NCI-H510A (cell line): ENCODE measurements around the gene EXOSC6.
"Not testable (repeated sequence)": the region's sequence is repeated elsewhere in the genome, so short reads cannot be mapped to it uniquely, and the experiment has no call there.

Source experiments
- DNase-seq: peaks from one replicate; lab custom pipeline; 2025; lab: John Stamatoyannopoulos, UW

The EXOSC6 gene

GRCh38 chr16:70254180-70254964 is 2.6 kb upstream of the EXOSC6 start:
- DNase-seq, result no peak

GRCh38 chr16:70253291-70254106 is 1.8 kb upstream of the EXOSC6 start:
- DNase-seq, result no peak

DNA sequence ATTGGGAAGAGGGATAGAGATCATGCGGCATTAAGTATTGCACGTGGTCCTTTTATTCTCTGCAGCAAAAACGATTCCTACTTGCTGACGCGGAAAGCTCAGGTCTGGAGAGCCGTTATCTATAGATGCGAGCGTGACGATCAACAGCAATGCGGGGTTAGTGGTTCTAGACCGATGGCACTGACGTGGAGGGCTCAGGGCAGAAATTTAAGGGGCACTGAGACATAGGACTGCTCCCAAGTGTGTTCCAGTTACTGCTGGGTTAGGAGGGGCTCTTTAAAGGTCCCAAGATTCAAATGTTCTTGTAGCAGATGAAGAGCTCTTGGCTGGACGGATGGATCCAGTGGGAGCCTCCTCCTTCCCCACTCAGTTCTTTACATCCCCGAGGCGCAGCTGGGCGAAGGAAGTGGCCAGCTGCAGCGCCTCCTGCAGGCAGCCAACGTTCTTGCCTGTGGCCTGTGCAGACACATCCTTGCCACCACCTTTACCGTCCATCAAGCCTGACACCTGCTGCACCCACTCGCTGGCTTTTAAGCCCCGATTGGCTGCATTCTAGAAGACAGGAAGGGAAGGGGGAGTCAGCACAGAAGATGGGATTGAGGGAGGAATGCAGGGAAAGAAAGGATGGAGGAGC is 732 bp upstream of the EXOSC6 start:
- DNase-seq, result no peak

DNA sequence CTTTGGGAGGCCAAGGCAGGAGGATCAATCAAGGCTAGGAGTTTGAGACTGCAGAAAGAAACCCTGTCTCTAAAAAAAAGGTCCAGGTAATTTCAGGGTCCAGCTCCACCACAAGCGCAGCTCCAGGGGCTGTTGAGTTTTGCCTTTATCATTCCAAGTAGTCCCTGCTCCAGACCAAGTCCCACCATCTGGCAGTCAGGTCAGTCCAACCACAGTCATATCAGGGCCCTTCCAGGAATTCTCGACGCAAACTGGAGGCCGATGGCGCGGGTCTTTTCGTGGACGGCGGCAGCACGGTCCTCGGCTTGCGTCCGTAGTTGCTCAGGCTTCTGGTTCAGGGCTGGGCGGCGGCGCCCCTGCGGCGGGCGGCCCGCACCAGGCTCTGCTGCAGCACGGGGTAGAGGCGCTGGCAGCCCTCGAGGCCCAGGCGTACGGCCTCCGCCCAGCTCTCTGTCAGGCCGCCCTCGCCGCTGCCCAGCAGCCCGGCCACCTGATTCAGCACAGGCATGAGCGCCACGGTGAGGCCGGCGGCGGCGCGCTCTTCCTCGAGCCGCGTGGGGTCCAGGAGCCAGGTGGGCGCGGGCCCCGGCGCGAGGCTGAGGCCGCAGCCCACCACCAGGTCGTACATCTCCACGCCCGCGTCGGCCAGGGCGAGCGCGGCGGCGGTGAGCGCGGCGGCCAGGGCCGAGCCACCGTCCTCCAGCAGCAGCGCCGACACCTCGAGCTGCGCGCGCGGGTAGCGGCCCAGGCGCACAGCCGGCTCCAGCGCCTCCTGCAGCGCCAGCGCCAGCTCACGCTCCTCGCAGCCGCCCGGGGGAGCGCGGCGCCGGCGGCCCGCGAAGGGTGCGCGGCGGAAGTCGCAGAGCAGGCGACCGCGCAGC is 752 bp downstream of the EXOSC6 start:
- DNase-seq, result no peak

DNA sequence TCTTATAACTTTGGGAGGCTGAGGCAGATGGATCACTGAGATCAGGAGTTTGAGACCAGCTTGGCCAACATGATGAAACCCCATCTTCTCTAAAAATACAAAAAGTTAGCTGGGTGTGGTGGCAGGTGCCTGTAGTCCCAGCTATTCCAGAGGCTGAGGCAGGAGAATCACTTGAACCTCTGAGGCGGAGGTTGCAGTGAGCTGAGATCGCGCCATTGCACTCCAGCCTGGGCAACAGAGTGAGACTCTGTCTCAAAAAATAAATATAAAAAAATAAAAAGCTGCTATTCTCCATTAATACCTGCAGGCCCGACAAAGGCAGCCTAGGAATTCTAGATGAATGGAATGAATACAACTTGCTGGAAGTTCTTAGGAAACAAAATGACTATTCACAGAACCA is 2.0 kb downstream of the EXOSC6 start:
- DNase-seq, result not testable (repeated sequence)

DNA sequence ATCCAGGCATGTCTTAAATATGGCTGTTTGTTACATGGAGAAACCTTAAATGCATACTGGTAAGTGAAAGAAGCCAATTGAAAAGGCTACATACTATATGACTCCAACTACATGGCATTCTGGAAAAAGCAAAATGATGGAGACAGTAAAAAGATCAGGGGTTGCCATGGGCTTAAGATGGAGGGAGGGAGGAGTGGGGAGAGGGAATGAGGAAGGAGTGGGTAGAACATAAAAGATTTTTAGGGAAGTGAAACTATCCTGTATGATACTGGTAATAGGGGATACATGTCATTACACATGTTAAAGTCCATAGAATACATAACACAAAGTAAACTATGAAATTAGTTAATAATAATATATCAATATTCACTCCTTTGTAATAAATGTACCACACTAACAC is 13.0 kb downstream of the EXOSC6 start:
- not testable (repeated sequence) for DNase-seq

DNA sequence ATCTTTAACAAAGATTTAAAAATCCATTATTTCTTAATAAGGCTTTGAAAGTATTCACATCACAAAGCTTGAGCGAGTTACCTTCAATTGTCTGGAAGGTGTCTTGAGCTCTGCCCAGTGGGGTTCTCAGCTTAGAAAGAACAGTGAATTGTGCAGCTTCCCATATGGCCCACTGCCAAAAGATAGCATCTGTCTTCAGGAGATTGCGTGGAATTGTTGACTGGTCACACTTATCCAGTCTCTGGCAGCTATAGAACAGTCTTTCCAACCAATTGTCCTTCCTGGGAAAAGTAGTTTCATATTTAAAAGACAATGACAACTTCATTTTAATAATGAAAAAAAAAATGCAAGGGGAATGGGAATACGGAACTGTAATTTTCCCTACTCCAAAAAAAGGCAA is 19.9 kb downstream of the EXOSC6 start:
- DNase-seq, result not testable (repeated sequence)

GRCh38 chr16:70226024-70226423 is 25.7 kb downstream of the EXOSC6 start:
- DNase-seq, result not testable (repeated sequence)

DNA sequence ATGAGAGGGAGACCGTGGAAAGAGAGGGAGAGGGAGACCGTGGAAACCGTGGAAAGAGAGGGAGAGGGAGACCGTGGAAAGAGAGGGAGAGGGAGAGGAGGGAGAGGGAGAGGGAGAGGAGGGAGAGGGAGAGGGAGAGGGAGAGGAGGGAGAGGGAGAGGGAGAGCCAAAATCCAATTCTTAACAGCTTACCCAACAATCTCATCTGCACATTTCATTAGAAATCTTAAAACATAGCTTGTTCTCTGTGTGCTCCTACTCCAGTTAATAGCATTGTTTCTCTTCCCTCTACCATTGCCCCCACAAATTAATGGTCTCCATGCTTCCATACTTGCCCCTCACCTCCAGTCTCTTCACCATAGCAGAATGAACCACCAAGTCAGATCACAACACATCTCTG is 26.3 kb downstream of the EXOSC6 start:
- DNase-seq, result not testable (repeated sequence)

DNA sequence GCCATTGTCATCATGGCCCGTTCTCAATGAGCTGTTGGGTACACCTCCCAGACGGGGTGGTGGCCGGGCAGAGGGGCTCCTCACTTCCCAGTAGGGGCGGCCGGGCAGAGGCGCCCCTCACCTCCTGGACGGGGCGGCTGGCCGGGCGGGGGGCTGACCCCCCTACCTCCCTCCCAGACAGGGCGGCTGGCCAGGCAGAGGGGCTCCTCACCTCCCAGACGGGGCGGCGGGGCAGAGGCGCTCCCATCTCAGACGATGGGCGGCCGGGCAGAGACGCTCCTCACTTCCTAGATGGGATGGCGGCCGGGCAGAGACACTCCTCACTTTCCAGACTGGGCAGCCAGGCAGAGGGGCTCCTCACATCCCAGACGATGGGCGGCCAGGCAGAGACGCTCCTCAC is 27.1 kb downstream of the EXOSC6 start:
- not testable (repeated sequence) for DNase-seq

- DNase-seq, result not testable (repeated sequence)
Measured at GRCh38 chr16:70223971-70224513, 27.7 kb downstream of the EXOSC6 start.

GRCh38 chr16:70223216-70223615 is 28.5 kb downstream of the EXOSC6 start:
- not testable (repeated sequence) for DNase-seq

DNA sequence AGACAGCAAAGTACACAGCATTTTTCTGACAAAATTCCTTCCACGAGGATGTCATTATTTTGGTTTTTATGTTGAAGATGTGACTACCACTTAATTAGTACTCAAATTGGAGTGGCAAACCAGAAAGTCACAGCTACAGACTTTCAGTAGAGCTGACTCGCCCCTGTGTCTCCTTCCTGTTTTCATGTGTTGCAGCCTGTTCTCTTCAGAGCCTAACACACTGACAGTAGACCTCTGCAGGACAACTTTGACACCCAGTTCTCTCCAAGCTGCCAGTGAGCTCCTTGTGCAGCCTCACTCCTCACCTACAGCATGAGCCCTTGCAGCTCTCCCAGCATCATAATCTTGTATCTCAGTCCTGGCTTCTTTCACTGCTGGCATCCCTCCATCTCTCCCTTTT is 29.2 kb downstream of the EXOSC6 start:
- not testable (repeated sequence) for DNase-seq

- DNase-seq, result not testable (repeated sequence)
Measured at GRCh38 chr16:70218586-70218985, 33.2 kb downstream of the EXOSC6 start.

DNA sequence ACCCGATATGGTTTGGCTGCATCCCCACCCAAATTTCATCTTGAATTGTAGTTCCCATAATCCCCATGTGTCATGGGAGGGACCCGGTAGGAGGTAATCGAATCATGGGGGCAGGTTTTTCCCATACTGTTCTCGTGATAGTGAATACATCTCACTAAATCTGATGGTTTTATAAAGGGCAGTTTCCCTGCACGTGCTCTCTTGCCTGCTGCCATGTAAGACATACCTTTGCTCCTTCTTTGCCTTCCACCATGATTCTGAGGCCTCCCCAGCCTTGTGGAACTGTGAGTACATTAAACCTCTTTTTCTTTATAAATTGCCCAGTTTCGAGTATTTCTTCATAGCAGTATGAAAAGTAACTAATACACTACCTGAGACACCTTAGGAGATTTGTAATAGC is 45.4 kb downstream of the EXOSC6 start:
- not testable (repeated sequence) for DNase-seq

GRCh38 chr16:70204668-70205405 is 46.9 kb downstream of the EXOSC6 start:
- not testable (repeated sequence) for DNase-seq

- DNase-seq, result not testable (repeated sequence)
Measured at GRCh38 chr16:70204010-70204409, 47.7 kb downstream of the EXOSC6 start.

DNA sequence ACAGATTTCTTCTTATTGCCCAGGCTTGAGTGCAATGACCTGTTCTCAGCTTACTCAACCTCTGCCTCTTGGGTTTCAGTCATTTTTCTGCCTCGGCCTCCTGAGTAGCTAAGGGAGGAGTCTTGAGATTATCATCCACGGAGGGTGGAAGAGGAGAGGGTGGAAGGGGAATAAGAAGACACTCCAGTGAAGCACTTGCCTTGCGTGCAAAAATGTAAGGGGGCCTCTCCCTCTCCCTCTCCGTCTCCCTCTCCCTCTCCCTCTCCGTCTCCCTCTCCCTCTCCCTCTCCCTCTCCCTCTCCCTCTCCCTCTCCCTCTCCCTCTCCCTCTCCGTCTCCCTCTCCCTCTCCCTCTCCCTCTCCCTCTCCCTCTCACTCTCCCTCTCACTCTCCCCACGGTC is 48.2 kb downstream of the EXOSC6 start:
- DNase-seq, result not testable (repeated sequence)

DNA sequence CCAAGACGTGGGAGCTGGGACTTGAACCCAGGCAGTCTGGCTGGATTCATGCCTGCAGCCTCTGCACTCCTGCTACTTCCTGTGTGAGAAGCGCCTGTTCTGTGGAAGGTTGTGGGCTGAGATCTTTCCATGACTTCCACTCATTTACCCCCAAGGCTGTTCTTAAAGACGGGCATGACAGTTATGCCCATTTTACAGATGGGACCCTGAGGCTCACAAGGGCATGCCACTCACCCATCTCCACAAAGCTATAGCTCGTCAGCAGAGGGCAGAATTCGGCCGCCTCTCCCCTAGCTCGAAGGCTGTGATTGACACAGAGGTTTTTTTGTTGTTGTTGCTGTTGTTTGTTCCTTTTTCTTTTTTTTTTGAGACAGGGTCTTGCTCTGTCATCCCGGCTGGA is 51.7 kb downstream of the EXOSC6 start:
- DNase-seq, result not testable (repeated sequence)

DNA sequence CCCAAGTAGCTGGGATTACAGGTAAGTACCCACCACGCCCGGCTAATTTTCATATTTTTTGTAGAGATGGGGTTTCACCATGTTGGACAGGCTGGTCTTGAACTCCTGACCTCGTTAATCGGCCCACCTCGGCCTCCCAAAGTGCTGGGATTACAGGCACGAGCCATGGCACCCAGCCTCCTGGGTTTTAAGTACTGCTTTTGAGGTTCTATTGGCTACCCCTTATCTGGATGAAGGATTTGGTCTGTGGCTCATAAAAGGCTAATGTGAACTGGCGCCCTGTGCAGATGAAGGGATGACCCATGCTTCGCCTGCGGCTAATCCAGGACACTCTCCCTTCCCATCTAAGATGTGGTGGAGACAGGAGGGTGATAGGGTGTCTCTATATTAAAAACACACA is 52.6 kb downstream of the EXOSC6 start:
- DNase-seq, result not testable (repeated sequence)

GRCh38 chr16:70198666-70199065 is 53.1 kb downstream of the EXOSC6 start:
- DNase-seq, result not testable (repeated sequence)
